H1 (cell line): ENCODE results near the gene RXRA. TPM values are rescaled to one million over a fixed set of nuclear protein-coding genes. Genes with fewer than 3 reads are reported as not detected.

Experiments used
- CTCF ChIA-PET: fragments of 300-600 bp; sonication (Branson Sonifier 250); formaldehyde crosslinking; loops from one replicate; lab custom pipeline; 2021; ENCODE audit not compliant: partially characterized antibody; lab: Charles Lee
- POLR2A ChIA-PET: fragments of 300-600 bp; sonication (Branson Sonifier 250); formaldehyde crosslinking; loops from one replicate; lab custom pipeline; 2021; ENCODE audit warnings: inconsistent platforms; ENCODE audit not compliant: partially characterized antibody; lab: Charles Lee
- DNase-seq, 2 experiments: peaks; one replicate each; pipeline versions ENCODE4 v3.0.0 to v3.0.0-alpha.2; 2010 to 2022; ENCODE audit warnings: low spot score in 2 of 2, low read depth in 1 of 2, mixed read lengths in 1 of 2
- FAIRE-seq: peaks from 2 replicates; lab custom pipeline; 2011; peaks lifted over from hg19 to GRCh38; lab: Jason Lieb, UNC
- H2AFZ ChIP-seq: 2 replicates; pipeline ENCODE4 v1.8.1; 2012; ENCODE audit warnings: low read length, inconsistent platforms
- H2AK5ac ChIP-seq: 2 replicates; pipeline ENCODE4 v1.6.1; 2013; ENCODE audit warnings: low read depth, low read length
- H2BK120ac ChIP-seq: replicated peaks from 2 replicates; pipeline ENCODE3; 2013; ENCODE audit warnings: low read depth, low read length, inconsistent platforms
- H2BK12ac ChIP-seq: 2 replicates; pipeline ENCODE4 v1.6.1; 2013; ENCODE audit warnings: low read depth, low read length
- H2BK15ac ChIP-seq: 2 replicates; pipeline ENCODE4 v1.6.1; 2013; ENCODE audit warnings: low read length
- H2BK20ac ChIP-seq: 2 replicates; pipeline ENCODE4 v1.6.1; 2013; ENCODE audit warnings: low read length
- H2BK5ac ChIP-seq: 2 replicates; pipeline ENCODE4 v1.6.1; 2013; ENCODE audit warnings: low read depth, low read length
- H3K14ac ChIP-seq: 2 replicates; pipeline ENCODE4 v1.6.1; 2013; ENCODE audit warnings: inconsistent platforms; ENCODE audit not compliant: insufficient read length
- H3K18ac ChIP-seq: 2 replicates; pipeline ENCODE4 v1.6.1; 2013; ENCODE audit warnings: low read length; ENCODE audit errors: extremely low read depth
- H3K23ac ChIP-seq: 2 replicates; pipeline ENCODE4 v1.6.1; 2013; ENCODE audit warnings: inconsistent platforms; ENCODE audit not compliant: insufficient read length
- H3K23me2 ChIP-seq: 2 replicates; pipeline ENCODE4 v1.6.1; 2013; ENCODE audit warnings: low read depth, low read length
- H3K27ac ChIP-seq: 2 replicates; pipeline ENCODE4 v1.6.1; 2011; ENCODE audit warnings: low read depth, low read length, inconsistent platforms
- H3K27me3 ChIP-seq, 4 experiments: replicated peaks in 1 of 4; 1 replicate in 1 of 4; 2 replicates in 3 of 4; pipeline versions ENCODE4 v1.6.1 to v1.8.1; 2011 to 2013; ENCODE audit warnings: low read length in 3 of 4, mild to moderate bottlenecking in 3 of 4, inconsistent platforms in 2 of 4, mixed read lengths in 2 of 4, moderate library complexity in 1 of 4; ENCODE audit not compliant: control insufficient read depth in 3 of 4, insufficient read depth in 3 of 4; ENCODE audit errors: extremely low read depth in 1 of 4
- H3K36me3 ChIP-seq, 4 experiments: 2 replicates each; pipeline versions ENCODE4 v1.6.1 to v1.8.1; 2011 to 2013; ENCODE audit warnings: mild to moderate bottlenecking in 4 of 4, low read length in 3 of 4, moderate library complexity in 2 of 4, control low read depth in 1 of 4, inconsistent platforms in 1 of 4; ENCODE audit not compliant: insufficient read depth in 4 of 4, control insufficient read depth in 2 of 4
- H3K4ac ChIP-seq: replicated peaks from 2 replicates; pipeline ENCODE3; 2013; ENCODE audit warnings: low read length, low read depth, mixed read lengths, inconsistent platforms; ENCODE audit not compliant: insufficient read length
- H3K4me1 ChIP-seq, 4 experiments: replicated peaks in 1 of 4; 1 replicate in 1 of 4; 2 replicates in 3 of 4; pipeline versions ENCODE4 v1.6.1 to v1.8.1; 2011 to 2013; ENCODE audit warnings: low read length in 3 of 4, inconsistent platforms in 2 of 4, mixed read lengths in 1 of 4; ENCODE audit not compliant: insufficient read depth in 4 of 4, control insufficient read depth in 3 of 4
- H3K4me2 ChIP-seq, 2 experiments: 2 replicates each; pipeline versions ENCODE4 v1.6.1 to v1.8.1; 2011 to 2013; ENCODE audit warnings: low read depth in 2 of 2, low read length in 2 of 2, control low read depth in 1 of 2, inconsistent platforms in 1 of 2, mild to moderate bottlenecking in 1 of 2; ENCODE audit not compliant: insufficient read depth in 1 of 2
- H3K4me3 ChIP-seq, 4 experiments: fragments of 200-600, 300-600 bp in 1 of 4; sonication (generic), shearing (Covaris generic), sonication (Bioruptor Twin) in 1 of 4; 2 replicates each; pipeline versions ENCODE4 v1.5.1 to v1.8.1; 2011 to 2016; ENCODE audit warnings: low read length in 4 of 4, low read depth in 3 of 4, control low read depth in 2 of 4, inconsistent platforms in 2 of 4, mild to moderate bottlenecking in 2 of 4, mixed read lengths in 1 of 4, moderate library complexity in 1 of 4; ENCODE audit not compliant: insufficient read depth in 2 of 4; ENCODE audit errors: extremely low read depth in 1 of 4
- H3K56ac ChIP-seq: replicated peaks from 2 replicates; pipeline ENCODE3; 2013; ENCODE audit warnings: low read depth, mild to moderate bottlenecking, mixed read lengths, low read length, inconsistent platforms; ENCODE audit not compliant: insufficient read length
- H3K79me1 ChIP-seq: 2 replicates; pipeline ENCODE4 v1.6.1; 2013; ENCODE audit warnings: low read depth, low read length, control low read depth
- H3K79me2 ChIP-seq, 2 experiments: 2 replicates each; pipeline versions ENCODE4 v1.6.1 to v1.8.1; 2012 to 2013; ENCODE audit warnings: low read length in 2 of 2, mild to moderate bottlenecking in 2 of 2, inconsistent platforms in 1 of 2; ENCODE audit not compliant: insufficient read depth in 2 of 2, control insufficient read depth in 1 of 2
- H3K9ac ChIP-seq, 4 experiments: replicated peaks in 1 of 4; 1 replicate in 1 of 4; 2 replicates in 3 of 4; pipeline versions ENCODE4 v1.6.1 to v1.8.1; 2011 to 2013; ENCODE audit warnings: low read depth in 3 of 4, low read length in 3 of 4, control low read depth in 2 of 4, mild to moderate bottlenecking in 2 of 4, moderate library complexity in 2 of 4, inconsistent platforms in 1 of 4; ENCODE audit errors: extremely low read depth in 1 of 4
- H3K9me3 ChIP-seq, 2 experiments: 2 replicates each; pipeline versions ENCODE4 v1.6.1 to v1.8.1; 2012 to 2013; ENCODE audit warnings: mild to moderate bottlenecking in 2 of 2, moderate library complexity in 2 of 2, control low read depth in 1 of 2, inconsistent platforms in 1 of 2, low read depth in 1 of 2, low read length in 1 of 2, mixed read lengths in 1 of 2; ENCODE audit not compliant: insufficient read depth in 2 of 2
- H4K20me1 ChIP-seq, 2 experiments: replicated peaks in 1 of 2; 2 replicates each; pipeline versions ENCODE3 to v1.8.1; 2011 to 2013; ENCODE audit warnings: inconsistent platforms in 2 of 2, low read length in 2 of 2, mild to moderate bottlenecking in 1 of 2; ENCODE audit not compliant: insufficient read depth in 2 of 2, control insufficient read depth in 1 of 2
- H4K5ac ChIP-seq: 2 replicates; pipeline ENCODE4 v1.6.1; 2013; ENCODE audit warnings: low read length, low read depth, mixed read lengths, inconsistent platforms; ENCODE audit not compliant: insufficient read length
- H4K8ac ChIP-seq: 2 replicates; pipeline ENCODE4 v1.8.0; 2013; ENCODE audit warnings: mild to moderate bottlenecking, moderate library complexity, low read length, inconsistent platforms; ENCODE audit not compliant: insufficient read depth; ENCODE audit errors: extremely low read depth
- H4K91ac ChIP-seq: replicated peaks from 2 replicates; pipeline ENCODE3; 2013; ENCODE audit warnings: low read length, mixed read lengths, inconsistent platforms; ENCODE audit not compliant: insufficient read length
- ATF2 ChIP-seq: IDR thresholded peaks from 2 replicates; pipeline ENCODE4 v1.6.1; 2012; ENCODE audit warnings: low read length, inconsistent platforms
- BRCA1 ChIP-seq: IDR thresholded peaks from 2 replicates; pipeline ENCODE4 v1.6.1; 2012; ENCODE audit warnings: low read depth, low read length, improper control_type of control experiment
- E2F6 ChIP-seq: IDR thresholded peaks from 2 replicates; pipeline ENCODE4 v1.6.1; 2012; ENCODE audit warnings: inconsistent platforms
- EGR1 ChIP-seq: IDR thresholded peaks from 2 replicates; pipeline ENCODE4 v1.6.1; 2011; ENCODE audit warnings: low read depth, low read length, borderline replicate concordance
- HDAC6 ChIP-seq: IDR thresholded peaks from one replicate; pipeline ENCODE4 v1.7.1; 2012; ENCODE audit warnings: low read depth, mild to moderate bottlenecking, inconsistent platforms, low read length, moderate library complexity
- PHF8 ChIP-seq: fragments of 200-600 bp; sonication (generic); conservative IDR thresholded peaks from 2 replicates; pipeline ENCODE4 v1.7.1; 2012; ENCODE audit warnings: low read depth, mild to moderate bottlenecking, inconsistent platforms, low read length, moderate library complexity
- POU5F1 ChIP-seq: IDR thresholded peaks from 2 replicates; pipeline ENCODE4 v1.6.1; 2011; ENCODE audit warnings: low read depth, mild to moderate bottlenecking, low read length, moderate library complexity
- RNF2 ChIP-seq: fragments of 200-900, 300-1000 bp; sonication (generic); IDR thresholded peaks from 2 replicates; pipeline ENCODE4 v1.7.1; 2016; ENCODE audit warnings: borderline replicate concordance, low read depth, mild to moderate bottlenecking, antibody characterized with exemption, low read length; ENCODE audit not compliant: poor library complexity, severe bottlenecking; ENCODE audit errors: missing control alignments
- SP1 ChIP-seq: IDR thresholded peaks from 2 replicates; pipeline ENCODE4 v1.6.1; 2011; ENCODE audit warnings: low read depth, low read length
- SP2 ChIP-seq: IDR thresholded peaks from 2 replicates; pipeline ENCODE4 v1.6.1; 2012; ENCODE audit warnings: mild to moderate bottlenecking, low read length, inconsistent platforms
- SP4 ChIP-seq: IDR thresholded peaks from 2 replicates; pipeline ENCODE4 v1.6.1; 2012; ENCODE audit warnings: low read length, inconsistent platforms
- YY1 ChIP-seq: IDR thresholded peaks from 2 replicates; pipeline ENCODE4 v1.6.1; 2011; ENCODE audit warnings: low read depth, mild to moderate bottlenecking, low read length
- WGBS, 2 experiments: shearing (Covaris generic) in 1 of 2; methylation state at CpG; one replicate each; pipeline versions ENCODE4 v1.1.6 to v1.1.7; 2013 to 2015; ENCODE audit warnings: low lambda C conversion rate in 2 of 2, mixed read lengths in 2 of 2, inconsistent platforms in 1 of 2, low coverage in 1 of 2, missing lambda C conversion rate in 1 of 2; ENCODE audit not compliant: insufficient replicate concordance in 2 of 2, insufficient coverage in 1 of 2, insufficient read length in 1 of 2; ENCODE audit errors: extremely low coverage in 1 of 2, missing lambda C conversion rate in 1 of 2; 5-methylcytosine and 5-hydroxymethylcytosine counted together
- polyA plus RNA-seq, 7 experiments: library from polyadenylated mRNA; depleted of rRNA in 3 of 7; stranded (reverse) in 5 of 7; unstranded in 2 of 7; fragments of >200 nt in 5 of 7; fragments of 200-250 nt in 2 of 7; gene quantifications; 1 replicate in 5 of 7; 2 replicates in 1 of 7; 4 replicates in 1 of 7; pipeline versions ENCODE4 v1.2.1 to v1.2.3, GENCODE V29; 2011 to 2013; ENCODE audit warnings: missing spikeins in 2 of 7, mixed read lengths in 2 of 7
- total RNA-seq: library from RNA; stranded (reverse); fragmentation: NEBNext Ultra II Directional; extraction: Animal tissue kit (Norgen Biotek cat#: 25700); gene quantifications from 2 replicates; pipeline ENCODE4 v1.2.1, GENCODE V29; 2021

Gene RXRA
- total and polyA plus RNA-seq, 2 of the 8 experiments (the other 6 are each of a cell fraction or from before 2014, with no cell fraction given), result 9.8 to 29.4 TPM

- H3K36me3 ChIP-seq, result no peaks in the 10 kb centered on the region
- no peaks in the 10 kb centered on the region for H3K27me3 ChIP-seq
- H2AFZ ChIP-seq, result no peak overlapping the region
- no peaks in the 10 kb centered on the region for H3K79me1 ChIP-seq
- H3K18ac ChIP-seq, result no peak overlapping the region
- no peak overlapping the region for H3K14ac ChIP-seq
- no peak overlapping the region; a peak in 1 of 7 replicates for H3K9ac ChIP-seq
- H2BK20ac ChIP-seq, result no peak overlapping the region
- no peak overlapping the region for H3K23ac ChIP-seq
- H2BK5ac ChIP-seq, result no peak overlapping the region
- FAIRE-seq (no peak), DNase-seq (no peak)
- H3K79me2 ChIP-seq, result no peaks in the 10 kb centered on the region
- no peaks in the 10 kb centered on the region for H3K9me3 ChIP-seq
- H3K4me1 ChIP-seq, result peaks cover 0 to 12% (median 4%) of the 10 kb centered on the region in 4 experiments; a peak in 3 of 7 replicates
- H2BK12ac ChIP-seq, result no peak overlapping the region
- ChIA-PET POLR2A (no interaction called here), CTCF (interaction anchor here (0.8 to 1.0 kb wide), 3 partner anchors 10 to 125 kb away, joined by 3 to 4 read pairs (median 3); no protein-coding TSS in a partner anchor)
- H4K20me1 ChIP-seq, result no peaks in the 10 kb centered on the region
- H4K8ac ChIP-seq, result no peak overlapping the region
- 0 out of 2 replicates have a peak overlapping the region, but pooled peaks have one; percentile 29 for H2BK15ac ChIP-seq
- 99% methylated on average over 12 of the region's 12 CpGs; no CpG with 5 or more reads in 1 of the 2 experiments for WGBS, 2 experiments
- H3K56ac ChIP-seq, result no peak overlapping the region
- no peak overlapping the region for H2BK120ac ChIP-seq
- no peak overlapping the region for H4K91ac ChIP-seq
- H3K4ac ChIP-seq, result no peak overlapping the region
- H4K5ac ChIP-seq, result no peak overlapping the region
- H3K27ac ChIP-seq, result no peak overlapping the region
- no peaks in the 10 kb centered on the region for H3K23me2 ChIP-seq
- no peak overlapping the region for H2AK5ac ChIP-seq
- no peak overlapping the region for H3K4me3 ChIP-seq
- H3K4me2 ChIP-seq, result no peak overlapping the region
- TF ChIP-seq EGR1 (no peak), BRCA1 (no peak), PHF8 (no peak), RNF2 (no peak), POU5F1 (no peak), HDAC6 (no peak), ATF2 (no peak), SP2 (no peak), SP4 (no peak), E2F6 (no peak), YY1 (no peak), SP1 (no peak)
These were observed 30.5 kb upstream of the RXRA start for GRCh38 chr9:134295746-134296250.
